T-helper 2 cell treated with Interferon-gamma antibody and Interleukin-4, amounts not matched to agents 5 μg/mL and 100 μg/mL, for 36 hours (primary cell): ENCODE data around the gene SPEF2.

ENCODE experiments used
- DNase-seq: peaks from one replicate; pipeline ENCODE4 v3.0.0; 2021; ENCODE audit warnings: low spot score
- H3K27ac Mint-ChIP-seq: one replicate; pipeline ENCODE4 v1.8.0; 2021; ENCODE audit warnings: mild to moderate bottlenecking, mixed read lengths
- H3K27me3 Mint-ChIP-seq: one replicate; pipeline ENCODE4 v1.8.0; 2021; ENCODE audit warnings: low read depth, mixed read lengths
- H3K36me3 Mint-ChIP-seq: one replicate; pipeline ENCODE4 v1.8.0; 2021; ENCODE audit warnings: low read depth, mixed read lengths
- H3K4me1 Mint-ChIP-seq: one replicate; pipeline ENCODE4 v1.8.0; 2021; ENCODE audit warnings: low read depth, mixed read lengths
- H3K4me3 Mint-ChIP-seq: one replicate; pipeline ENCODE4 v1.8.0; 2022; ENCODE audit warnings: mild to moderate bottlenecking, moderate library complexity, mixed read lengths
- H3K9me3 Mint-ChIP-seq: one replicate; pipeline ENCODE4 v1.8.0; 2021; ENCODE audit warnings: mixed read lengths

The SPEF2 gene, protein sequence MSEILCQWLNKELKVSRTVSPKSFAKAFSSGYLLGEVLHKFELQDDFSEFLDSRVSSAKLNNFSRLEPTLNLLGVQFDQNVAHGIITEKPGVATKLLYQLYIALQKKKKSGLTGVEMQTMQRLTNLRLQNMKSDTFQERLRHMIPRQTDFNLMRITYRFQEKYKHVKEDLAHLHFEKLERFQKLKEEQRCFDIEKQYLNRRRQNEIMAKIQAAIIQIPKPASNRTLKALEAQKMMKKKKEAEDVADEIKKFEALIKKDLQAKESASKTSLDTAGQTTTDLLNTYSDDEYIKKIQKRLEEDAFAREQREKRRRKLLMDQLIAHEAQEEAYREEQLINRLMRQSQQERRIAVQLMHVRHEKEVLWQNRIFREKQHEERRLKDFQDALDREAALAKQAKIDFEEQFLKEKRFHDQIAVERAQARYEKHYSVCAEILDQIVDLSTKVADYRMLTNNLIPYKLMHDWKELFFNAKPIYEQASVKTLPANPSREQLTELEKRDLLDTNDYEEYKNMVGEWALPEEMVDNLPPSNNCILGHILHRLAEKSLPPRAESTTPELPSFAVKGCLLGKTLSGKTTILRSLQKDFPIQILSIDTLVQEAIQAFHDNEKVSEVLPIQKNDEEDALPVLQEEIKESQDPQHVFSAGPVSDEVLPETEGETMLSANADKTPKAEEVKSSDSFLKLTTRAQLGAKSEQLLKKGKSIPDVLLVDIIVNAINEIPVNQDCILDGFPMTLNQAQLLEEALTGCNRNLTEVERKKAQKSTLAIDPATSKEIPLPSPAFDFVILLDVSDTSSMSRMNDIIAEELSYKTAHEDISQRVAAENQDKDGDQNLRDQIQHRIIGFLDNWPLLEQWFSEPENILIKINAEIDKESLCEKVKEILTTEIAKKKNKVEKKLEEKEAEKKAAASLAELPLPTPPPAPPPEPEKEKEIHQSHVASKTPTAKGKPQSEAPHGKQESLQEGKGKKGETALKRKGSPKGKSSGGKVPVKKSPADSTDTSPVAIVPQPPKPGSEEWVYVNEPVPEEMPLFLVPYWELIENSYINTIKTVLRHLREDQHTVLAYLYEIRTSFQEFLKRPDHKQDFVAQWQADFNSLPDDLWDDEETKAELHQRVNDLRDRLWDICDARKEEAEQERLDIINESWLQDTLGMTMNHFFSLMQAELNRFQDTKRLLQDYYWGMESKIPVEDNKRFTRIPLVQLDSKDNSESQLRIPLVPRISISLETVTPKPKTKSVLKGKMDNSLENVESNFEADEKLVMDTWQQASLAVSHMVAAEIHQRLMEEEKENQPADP (N-terminal part only)

GRCh38 chr5:35617435-35618303 lies at the start of gene SPEF2:
SPEF2 (plus strand) TSS chr5:35617863; CDS start chr5:35617998, 135 bp downstream.
- Mint-ChIP-seq H3K4me3 (peak within 1 kb of the TSS; percentile 94), H3K27me3 (no peaks in the 10 kb centered on the region), H3K36me3 (peaks cover 9% of the 10 kb centered on the region), H3K27ac (peak within 1 kb of the TSS; percentile 98), H3K9me3 (peaks cover 29% of the 10 kb centered on the region), H3K4me1 (peaks cover 23% of the 10 kb centered on the region)
- DNase-seq: peak; percentile 80

DNA sequence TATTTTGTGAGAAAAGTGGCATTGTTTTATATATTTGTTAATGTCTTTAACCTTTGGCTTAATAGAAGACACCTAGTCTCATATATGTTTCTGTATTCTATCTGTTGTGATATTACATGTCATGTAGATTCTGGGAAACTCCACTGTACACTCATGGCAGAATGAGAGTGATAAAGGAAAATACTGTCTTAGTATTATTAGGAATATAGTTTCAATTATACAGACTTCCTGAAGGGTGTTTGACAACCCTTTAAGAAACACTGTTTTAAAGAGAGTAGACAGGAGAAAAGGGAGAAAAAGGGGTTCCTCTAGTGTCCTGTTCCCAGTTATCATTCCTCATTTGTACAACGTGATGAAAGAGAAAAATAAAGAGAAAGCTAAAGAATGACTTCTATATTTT lies 42.1 kb upstream of the SPEF2 start:
- no peaks in the 10 kb centered on the region for H3K9me3 Mint-ChIP-seq
- H3K27me3 Mint-ChIP-seq: peaks cover 7% of the 10 kb centered on the region
- no peak for DNase-seq
- H3K36me3 Mint-ChIP-seq: no peaks in the 10 kb centered on the region
- H3K27ac Mint-ChIP-seq: no peak overlapping the region
- no peak overlapping the region for H3K4me3 Mint-ChIP-seq
- no peaks in the 10 kb centered on the region for H3K4me1 Mint-ChIP-seq

DNA sequence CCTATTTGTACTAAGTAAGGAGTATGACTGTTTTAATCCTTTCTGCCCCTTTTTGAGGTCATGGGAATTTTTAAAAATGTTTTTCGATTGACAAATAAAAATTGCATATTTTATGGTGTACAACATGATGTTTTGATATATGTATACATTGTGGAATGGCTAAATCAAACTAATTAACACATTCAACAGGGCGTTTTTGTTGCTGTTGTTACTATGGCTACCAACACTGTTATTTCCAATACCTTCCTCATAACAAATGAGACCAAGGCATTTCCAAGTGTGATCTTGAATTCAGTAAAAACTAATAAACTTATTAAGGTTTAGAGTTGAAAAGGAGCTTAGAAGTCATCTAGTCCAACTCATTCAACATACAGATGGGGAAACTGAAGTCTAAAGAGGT lies 30.2 kb upstream of the SPEF2 start:
- Mint-ChIP-seq H3K9me3 (no peaks in the 10 kb centered on the region), H3K4me3 (no peak overlapping the region), H3K27me3 (peaks cover 19% of the 10 kb centered on the region), H3K4me1 (no peaks in the 10 kb centered on the region), H3K27ac (no peak overlapping the region), H3K36me3 (no peaks in the 10 kb centered on the region)
- no peak for DNase-seq

DNA sequence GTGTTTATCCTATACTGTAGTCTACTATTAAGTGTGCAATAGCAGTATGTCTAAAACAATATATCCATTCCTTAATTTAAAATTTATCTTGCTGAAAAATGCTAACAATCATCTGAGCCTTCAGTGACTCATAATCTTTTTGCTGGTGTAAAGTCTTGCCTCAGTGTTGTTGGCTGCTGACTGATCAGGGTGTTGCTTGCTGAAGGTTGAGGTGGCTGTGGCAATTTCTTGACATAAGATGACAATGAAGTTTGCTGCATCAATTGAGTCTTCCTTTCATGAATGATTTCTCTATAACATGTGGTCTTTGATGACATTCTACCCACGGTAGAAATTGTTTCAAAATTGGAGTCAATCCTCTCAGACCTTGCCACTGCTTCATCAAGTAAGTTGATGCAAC lies 24.3 kb upstream of the SPEF2 start:
- peaks cover 13% of the 10 kb centered on the region for H3K27me3 Mint-ChIP-seq
- no peak for DNase-seq
- H3K9me3 Mint-ChIP-seq: peaks cover 3% of the 10 kb centered on the region
- no peak overlapping the region for H3K27ac Mint-ChIP-seq
- no peaks in the 10 kb centered on the region for H3K4me1 Mint-ChIP-seq
- H3K36me3 Mint-ChIP-seq: no peaks in the 10 kb centered on the region
- H3K4me3 Mint-ChIP-seq: no peak overlapping the region

DNA sequence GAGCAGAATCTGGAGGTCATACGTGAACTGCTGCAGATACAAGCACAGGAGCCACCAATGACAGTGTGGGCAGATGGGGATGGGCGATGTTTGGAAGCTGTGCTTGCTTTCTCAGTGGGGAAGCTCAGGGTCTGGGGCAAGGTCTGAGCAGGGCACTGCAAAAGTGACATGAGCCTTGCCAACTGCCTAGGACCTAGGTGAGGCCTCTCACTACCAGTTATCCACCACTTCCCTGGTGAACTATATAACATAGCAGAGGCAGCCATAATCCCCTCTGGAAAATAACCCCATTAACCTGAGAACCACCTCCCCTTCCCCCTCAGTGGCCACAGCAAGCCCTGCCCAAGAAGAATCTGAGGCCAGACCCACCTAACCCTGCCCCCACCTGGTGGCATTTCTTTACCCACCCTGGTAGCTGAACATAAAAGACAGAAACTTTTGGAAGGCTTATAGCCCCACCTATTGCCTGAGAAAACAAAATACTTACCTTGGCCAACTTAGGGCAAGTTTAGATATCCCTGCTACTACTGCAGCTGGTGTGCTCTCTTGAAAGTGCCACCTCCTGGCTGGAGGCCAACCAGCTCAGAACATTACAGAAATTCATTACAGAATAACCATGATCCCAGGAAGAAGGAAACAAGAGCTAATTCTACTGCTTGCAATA lies 18.8 kb upstream of the SPEF2 start:
- Mint-ChIP-seq H3K27me3 (peaks cover 8% of the 10 kb centered on the region), H3K9me3 (peaks cover 3% of the 10 kb centered on the region), H3K36me3 (no peaks in the 10 kb centered on the region), H3K27ac (no peak overlapping the region), H3K4me1 (peaks cover 5% of the 10 kb centered on the region), H3K4me3 (no peak overlapping the region)
- DNase-seq: no peak

GRCh38 chr5:35600591-35600990 lies 17.1 kb upstream of the SPEF2 start:
- no peak for DNase-seq
- H3K27ac Mint-ChIP-seq: no peak overlapping the region
- peaks cover 5% of the 10 kb centered on the region for H3K4me1 Mint-ChIP-seq
- H3K36me3 Mint-ChIP-seq: no peaks in the 10 kb centered on the region
- no peak overlapping the region for H3K4me3 Mint-ChIP-seq
- peaks cover 10% of the 10 kb centered on the region for H3K27me3 Mint-ChIP-seq
- H3K9me3 Mint-ChIP-seq: peaks cover 3% of the 10 kb centered on the region

DNA sequence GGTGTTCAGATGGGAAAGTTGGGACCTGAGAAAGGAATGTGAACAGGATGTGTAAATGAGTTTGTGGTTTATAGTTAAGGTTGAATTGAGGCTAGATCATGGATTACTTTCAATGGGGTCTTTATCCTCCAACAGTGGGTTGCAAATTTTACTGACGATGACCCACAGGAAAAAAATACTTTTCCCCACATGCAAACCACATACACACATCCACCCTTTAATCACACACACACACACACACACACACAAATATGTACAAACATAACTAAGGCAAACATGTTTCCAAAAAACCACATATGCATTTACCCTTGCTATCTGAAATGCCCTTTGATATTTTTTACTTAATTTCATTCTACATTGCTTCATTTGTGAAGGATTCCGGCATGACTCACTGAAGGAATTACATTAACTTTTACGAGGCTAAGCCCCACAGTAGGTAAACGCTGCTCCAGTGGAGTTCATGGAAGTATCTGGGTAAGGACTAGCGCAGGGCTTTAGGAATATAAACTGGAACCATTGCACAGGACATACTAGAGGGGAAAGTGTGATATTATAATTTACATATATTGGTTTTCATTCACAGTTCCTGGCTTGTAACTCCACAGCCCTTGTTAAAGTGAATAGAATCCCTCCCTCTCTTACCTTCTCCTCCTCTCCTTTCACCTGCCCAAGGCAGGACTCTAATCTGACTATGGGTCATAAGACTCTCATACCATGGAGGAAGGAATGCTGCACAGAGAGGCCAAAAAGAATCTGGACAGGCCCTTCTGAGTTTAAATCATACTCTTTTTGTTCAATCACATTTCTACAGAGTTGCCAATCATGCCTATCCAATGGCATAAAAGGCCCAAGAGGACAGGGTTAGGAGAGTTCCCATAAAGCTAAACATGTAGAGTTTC lies 8.5 kb upstream of the SPEF2 start:
- H3K4me1 Mint-ChIP-seq: no peaks in the 10 kb centered on the region
- H3K9me3 Mint-ChIP-seq: peaks cover 7% of the 10 kb centered on the region
- peaks cover 4% of the 10 kb centered on the region for H3K27me3 Mint-ChIP-seq
- peaks cover 2% of the 10 kb centered on the region for H3K36me3 Mint-ChIP-seq
- no peak for DNase-seq
- H3K4me3 Mint-ChIP-seq: no peak overlapping the region
- no peak overlapping the region for H3K27ac Mint-ChIP-seq

- DNase-seq: no peak
- Mint-ChIP-seq H3K27ac (peak overlapping the region; percentile 98), H3K27me3 (no peaks in the 10 kb centered on the region), H3K4me1 (peaks cover 23% of the 10 kb centered on the region), H3K36me3 (peaks cover 9% of the 10 kb centered on the region), H3K9me3 (peaks cover 29% of the 10 kb centered on the region), H3K4me3 (peak overlapping the region; percentile 94)
Measured at GRCh38 chr5:35617060-35617434, 616 bp upstream of the SPEF2 start.

DNA sequence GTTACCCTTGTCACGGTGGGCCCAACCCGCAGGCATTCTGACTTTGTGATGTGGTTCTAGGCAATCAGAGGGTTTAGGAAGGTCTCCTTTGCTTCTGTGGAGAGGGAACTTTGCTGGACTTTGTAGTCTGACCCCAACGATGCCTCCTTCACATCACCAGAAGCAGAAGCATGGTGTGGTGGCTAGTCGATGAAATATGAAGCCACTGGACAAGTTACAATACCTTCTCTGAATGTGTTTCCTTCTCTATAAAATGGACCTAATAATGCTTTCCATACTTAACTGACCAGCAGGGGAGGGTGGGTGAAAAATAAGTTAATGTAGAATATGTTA lies 607 bp downstream of the SPEF2 start:
- Mint-ChIP-seq H3K27me3 (no peaks in the 10 kb centered on the region), H3K4me1 (peaks cover 29% of the 10 kb centered on the region), H3K4me3 (peak overlapping the region; percentile 94), H3K36me3 (peaks cover 9% of the 10 kb centered on the region), H3K9me3 (peaks cover 28% of the 10 kb centered on the region), H3K27ac (peak overlapping the region; percentile 17)
- DNase-seq: no peak

- H3K4me3 Mint-ChIP-seq: peak overlapping the region; percentile 94
- H3K36me3 Mint-ChIP-seq: peaks cover 6% of the 10 kb centered on the region
- H3K9me3 Mint-ChIP-seq: peaks cover 23% of the 10 kb centered on the region
- H3K27me3 Mint-ChIP-seq: no peaks in the 10 kb centered on the region
- peaks cover 30% of the 10 kb centered on the region for H3K4me1 Mint-ChIP-seq
- peak overlapping the region; percentile 34 for H3K27ac Mint-ChIP-seq
- no peak for DNase-seq
Measured at GRCh38 chr5:35618781-35619180, 1.1 kb downstream of the SPEF2 start.

DNA sequence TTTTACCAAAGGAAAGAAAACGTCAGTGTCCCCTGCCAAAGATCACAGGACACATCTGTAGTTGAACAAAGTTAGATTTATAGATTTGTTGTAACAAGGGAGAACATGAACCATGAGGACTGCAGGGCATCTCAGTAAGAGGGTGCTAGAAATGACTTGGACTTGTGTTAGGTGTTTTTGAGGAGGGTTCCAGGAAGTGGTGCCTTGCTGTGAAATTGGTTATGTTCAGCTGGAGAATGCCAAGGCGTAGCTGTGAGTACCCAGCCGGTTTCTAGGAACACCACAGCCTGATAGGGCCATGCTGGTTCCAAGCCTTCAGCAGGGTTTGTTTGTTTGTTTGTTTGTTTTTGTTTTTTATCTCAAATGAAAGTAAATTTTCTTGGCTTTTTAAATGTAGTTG lies 5.3 kb downstream of the SPEF2 start:
- Mint-ChIP-seq H3K27me3 (no peaks in the 10 kb centered on the region), H3K36me3 (no peaks in the 10 kb centered on the region), H3K27ac (peak overlapping the region; percentile 21)

GRCh38 chr5:35623991-35624390 lies 6.3 kb downstream of the SPEF2 start:
- DNase-seq: no peak
- H3K4me3 Mint-ChIP-seq: no peak overlapping the region
- no peak overlapping the region for H3K27ac Mint-ChIP-seq
- H3K27me3 Mint-ChIP-seq: no peaks in the 10 kb centered on the region
- peaks cover 11% of the 10 kb centered on the region for H3K4me1 Mint-ChIP-seq
- H3K9me3 Mint-ChIP-seq: no peaks in the 10 kb centered on the region
- H3K36me3 Mint-ChIP-seq: peaks cover 5% of the 10 kb centered on the region

More for the DNA sequence above, 5.3 kb downstream of the SPEF2 start:
- H3K4me3 Mint-ChIP-seq: peak overlapping the region; percentile 8
- DNase-seq: no peak
- no peaks in the 10 kb centered on the region for H3K9me3 Mint-ChIP-seq
- peaks cover 18% of the 10 kb centered on the region for H3K4me1 Mint-ChIP-seq
